ES-I3 (cell line): Measurements from ENCODE around the gene PHF21A.

Experiments used
- H3K36me3 ChIP-seq: 2 replicates; pipeline ENCODE4 v1.6.1; 2013; ENCODE audit warnings: mild to moderate bottlenecking, low read length, control low read depth, moderate library complexity; ENCODE audit not compliant: insufficient read depth
- H3K4me1 ChIP-seq: 2 replicates; pipeline ENCODE4 v1.6.1; 2013; ENCODE audit warnings: mild to moderate bottlenecking, control low read depth, low read length; ENCODE audit not compliant: insufficient read depth
- H3K9ac ChIP-seq: 2 replicates; pipeline ENCODE4 v1.6.1; 2013; ENCODE audit warnings: low read depth, mild to moderate bottlenecking, low read length, moderate library complexity
- H3K9me3 ChIP-seq: 2 replicates; pipeline ENCODE4 v1.6.1; 2013; ENCODE audit warnings: mild to moderate bottlenecking, low read length, moderate library complexity; ENCODE audit not compliant: control insufficient read depth, insufficient read depth

PHF21A gene

GRCh38 chr11:46121301-46121723 lies at the start of gene PHF21A:
Gene PHF21A, minus strand, starts transcription at chr11:46121454. Its CDS starts 37,235 bp downstream, at chr11:46084219.
- no peaks in the 10 kb centered on the region for H3K9me3 ChIP-seq
- H3K36me3 ChIP-seq: no peaks in the 10 kb centered on the region
- H3K4me1 ChIP-seq: no peaks in the 10 kb centered on the region; the same call in 1 of the 2 replicates
- peak within 1 kb of the TSS; percentile 94 for H3K9ac ChIP-seq

DNA sequence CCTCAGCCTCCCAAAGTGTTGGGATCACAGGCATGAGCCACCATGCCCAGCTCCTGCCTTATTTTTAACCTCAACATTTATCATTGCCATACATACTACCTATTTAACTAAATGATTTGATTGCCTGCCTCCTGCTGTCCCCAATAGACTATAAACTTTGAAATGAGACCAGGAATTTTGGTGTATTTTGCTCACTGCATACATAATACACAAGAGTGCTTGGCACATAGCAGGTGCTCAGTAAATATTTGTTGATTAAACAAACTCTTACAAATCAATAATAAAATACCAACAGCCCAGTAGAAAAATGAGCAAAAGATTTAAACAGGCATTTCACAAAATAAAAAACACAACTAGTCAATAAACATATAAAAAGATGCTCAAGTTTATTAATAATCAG lies 49.5 kb upstream of the PHF21A start:
- Histone ChIP-seq H3K36me3 (no peaks in the 10 kb centered on the region), H3K4me1 (no peaks in the 10 kb centered on the region; the same call in 1 of the 2 replicates), H3K9me3 (no peaks in the 10 kb centered on the region), H3K9ac (no peak overlapping the region)

- no peak overlapping the region for H3K9ac ChIP-seq
- peaks cover 6% of the 10 kb centered on the region for H3K4me1 ChIP-seq
- no peaks in the 10 kb centered on the region for H3K9me3 ChIP-seq
- H3K36me3 ChIP-seq: no peaks in the 10 kb centered on the region
Measured at GRCh38 chr11:46162700-46163099, 41.4 kb upstream of the PHF21A start.

- Histone ChIP-seq H3K9me3 (no peaks in the 10 kb centered on the region), H3K36me3 (no peaks in the 10 kb centered on the region), H3K9ac (no peak overlapping the region), H3K4me1 (peaks cover 6% of the 10 kb centered on the region)
Measured at GRCh38 chr11:46161201-46161600, 39.9 kb upstream of the PHF21A start.

DNA sequence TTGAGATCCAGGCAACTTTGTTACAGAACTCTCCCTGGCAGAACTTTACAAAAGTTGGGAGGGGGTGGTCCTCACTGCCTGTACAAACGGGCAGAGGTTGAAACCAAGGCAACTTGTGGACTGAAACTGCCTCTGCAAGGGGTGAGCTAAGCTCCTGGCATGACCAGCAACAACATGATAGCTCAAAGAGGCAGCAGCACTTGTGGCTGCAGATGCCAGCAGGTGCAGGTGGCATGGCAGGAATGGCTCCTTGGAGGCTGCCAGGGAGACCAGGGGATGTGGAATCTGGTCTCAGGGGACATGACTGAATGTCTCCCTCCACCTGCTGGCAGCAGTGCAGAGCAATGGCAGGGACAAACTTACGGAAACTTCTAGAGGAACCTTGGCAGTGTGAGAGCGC lies 38.8 kb upstream of the PHF21A start:
- no peaks in the 10 kb centered on the region for H3K36me3 ChIP-seq
- no peaks in the 10 kb centered on the region for H3K9me3 ChIP-seq
- H3K4me1 ChIP-seq: peaks cover 6% of the 10 kb centered on the region
- H3K9ac ChIP-seq: no peak overlapping the region

- H3K9ac ChIP-seq: no peak overlapping the region
- H3K9me3 ChIP-seq: no peaks in the 10 kb centered on the region
- H3K36me3 ChIP-seq: no peaks in the 10 kb centered on the region
- peaks cover 6% of the 10 kb centered on the region for H3K4me1 ChIP-seq
Measured at GRCh38 chr11:46159680-46160079, 38.4 kb upstream of the PHF21A start.

- Histone ChIP-seq H3K4me1 (no peaks in the 10 kb centered on the region; the same call in 1 of the 2 replicates), H3K36me3 (no peaks in the 10 kb centered on the region), H3K9me3 (no peaks in the 10 kb centered on the region), H3K9ac (no peak overlapping the region)
Measured at GRCh38 chr11:46149826-46150225, 28.6 kb upstream of the PHF21A start.

GRCh38 chr11:46149342-46149741 lies 28.1 kb upstream of the PHF21A start:
- Histone ChIP-seq H3K9me3 (no peaks in the 10 kb centered on the region), H3K36me3 (no peaks in the 10 kb centered on the region), H3K9ac (no peak overlapping the region), H3K4me1 (no peaks in the 10 kb centered on the region; the same call in 1 of the 2 replicates)

DNA sequence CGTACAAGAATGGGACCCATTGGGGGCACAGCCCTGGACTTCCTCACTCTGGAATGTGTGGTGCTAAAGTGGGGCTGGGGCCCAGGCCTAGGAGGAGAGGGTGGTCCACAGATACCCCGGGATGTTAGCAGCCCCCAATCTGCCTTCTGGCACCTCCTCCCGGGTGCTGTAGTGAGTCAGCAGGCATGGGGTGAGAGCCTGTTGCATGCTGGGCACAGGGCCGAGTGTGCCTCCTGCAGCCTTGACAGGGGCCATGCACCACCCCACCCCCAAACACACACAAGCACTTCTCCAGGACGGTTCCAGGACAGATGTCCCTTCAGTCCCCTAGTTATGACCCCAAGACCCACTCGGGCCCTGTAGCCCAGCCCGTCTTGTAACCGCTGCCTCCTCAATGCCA lies 23.5 kb upstream of the PHF21A start:
- no peaks in the 10 kb centered on the region for H3K9me3 ChIP-seq
- H3K4me1 ChIP-seq: no peaks in the 10 kb centered on the region; the same call in 1 of the 2 replicates
- no peaks in the 10 kb centered on the region for H3K36me3 ChIP-seq
- H3K9ac ChIP-seq: no peak overlapping the region

DNA sequence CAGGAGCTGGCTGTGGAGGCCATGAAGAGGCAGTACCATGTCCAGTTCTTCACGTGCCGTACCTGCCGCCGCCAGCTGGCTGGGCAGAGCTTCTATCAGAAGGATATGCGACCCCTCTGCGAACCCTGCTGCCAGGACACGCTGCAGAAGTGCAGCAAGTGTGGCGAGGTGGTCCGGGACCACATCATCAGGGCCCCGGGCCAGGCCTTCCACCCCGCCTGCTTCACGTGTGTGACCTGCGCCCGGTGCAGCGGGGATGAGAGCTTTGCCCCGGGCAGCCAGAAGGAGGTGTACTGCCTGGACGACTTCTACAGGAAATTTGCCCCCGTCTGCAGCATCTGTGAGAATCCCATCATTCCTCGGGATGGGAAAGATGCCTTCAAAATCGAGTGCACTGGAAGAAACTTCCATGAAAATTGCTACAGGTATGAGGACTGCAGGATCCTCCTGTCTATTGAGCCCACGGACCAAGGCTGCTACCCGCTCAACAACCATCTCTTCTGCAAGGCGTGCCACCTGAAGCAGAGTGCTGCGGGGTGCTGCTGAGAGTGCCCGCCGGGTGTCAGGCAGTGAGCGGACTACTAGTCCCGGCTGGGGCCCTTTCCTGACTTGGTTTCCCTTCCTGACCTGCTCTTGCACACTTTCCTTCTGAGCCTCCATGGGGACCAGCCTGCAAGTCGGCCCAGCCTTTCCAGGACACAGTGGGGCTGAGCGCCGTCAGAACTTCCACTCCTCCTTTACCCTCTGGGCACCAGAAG lies 22.0 kb upstream of the PHF21A start:
- Histone ChIP-seq H3K36me3 (no peaks in the 10 kb centered on the region), H3K9me3 (no peaks in the 10 kb centered on the region), H3K9ac (no peak overlapping the region), H3K4me1 (no peaks in the 10 kb centered on the region)

DNA sequence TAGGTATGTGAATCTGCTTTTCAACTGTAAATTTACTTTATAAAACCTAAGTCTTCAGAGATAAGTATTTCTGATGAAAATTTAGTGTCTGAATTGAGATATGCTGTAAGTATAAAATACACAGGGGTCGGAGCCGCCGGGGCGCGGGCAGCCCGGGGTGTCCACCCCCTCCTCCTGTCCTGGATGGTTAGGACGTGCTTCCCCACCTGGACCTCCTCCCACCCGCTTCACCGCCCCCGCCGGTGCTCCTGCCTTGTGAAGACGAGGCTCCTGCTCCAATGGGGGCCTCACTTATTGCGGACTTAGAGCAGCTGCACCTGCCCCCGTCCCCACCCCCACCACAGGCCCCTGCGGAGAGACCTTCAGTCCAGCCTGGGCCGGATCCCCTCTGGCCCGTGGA lies 21.3 kb upstream of the PHF21A start:
- Histone ChIP-seq H3K9ac (no peak overlapping the region), H3K4me1 (peaks cover 2% of the 10 kb centered on the region), H3K9me3 (no peaks in the 10 kb centered on the region), H3K36me3 (no peaks in the 10 kb centered on the region)

DNA sequence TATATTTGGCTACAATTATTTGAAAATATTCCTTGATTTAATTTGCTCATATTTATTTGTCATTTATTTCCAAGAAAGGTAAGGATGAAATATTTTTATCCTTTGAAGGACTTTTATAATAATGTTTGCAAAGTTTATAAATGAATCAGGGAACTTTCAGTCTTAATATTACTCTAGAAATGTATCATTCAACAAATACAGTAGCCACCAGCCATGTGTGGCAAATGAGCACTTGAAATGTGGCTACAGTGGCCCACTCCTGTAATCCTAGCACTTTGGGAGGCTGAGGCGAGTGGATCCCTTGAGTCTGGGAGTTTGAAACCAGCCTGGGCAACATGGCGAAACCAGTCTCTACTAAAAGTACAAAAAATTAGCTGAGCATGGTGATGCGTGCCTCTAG lies 20.3 kb upstream of the PHF21A start:
- Histone ChIP-seq H3K4me1 (peaks cover 11% of the 10 kb centered on the region), H3K9me3 (no peaks in the 10 kb centered on the region), H3K36me3 (no peaks in the 10 kb centered on the region), H3K9ac (no peak overlapping the region)

- Histone ChIP-seq H3K4me1 (peaks cover 11% of the 10 kb centered on the region), H3K36me3 (no peaks in the 10 kb centered on the region), H3K9me3 (no peaks in the 10 kb centered on the region), H3K9ac (no peak overlapping the region)
Measured at GRCh38 chr11:46134540-46134939, 13.3 kb upstream of the PHF21A start.

- no peak overlapping the region for H3K9ac ChIP-seq
- H3K36me3 ChIP-seq: no peaks in the 10 kb centered on the region
Measured at GRCh38 chr11:46134061-46134460, 12.8 kb upstream of the PHF21A start.

GRCh38 chr11:46133119-46133518 lies 11.9 kb upstream of the PHF21A start:
- Histone ChIP-seq H3K36me3 (no peaks in the 10 kb centered on the region), H3K4me1 (peaks cover 11% of the 10 kb centered on the region), H3K9ac (no peak overlapping the region), H3K9me3 (no peaks in the 10 kb centered on the region)

More at GRCh38 chr11:46134061-46134460, 12.8 kb upstream of the PHF21A start:
- H3K9me3 ChIP-seq: no peaks in the 10 kb centered on the region
- H3K4me1 ChIP-seq: peaks cover 11% of the 10 kb centered on the region
